NCI-H1694 (cell line): ENCODE measurements around the gene SLC6A11.

Experiments
- DNase-seq: peaks from one replicate; lab custom pipeline; 2025; lab: John Stamatoyannopoulos, UW

SLC6A11 gene

DNA sequence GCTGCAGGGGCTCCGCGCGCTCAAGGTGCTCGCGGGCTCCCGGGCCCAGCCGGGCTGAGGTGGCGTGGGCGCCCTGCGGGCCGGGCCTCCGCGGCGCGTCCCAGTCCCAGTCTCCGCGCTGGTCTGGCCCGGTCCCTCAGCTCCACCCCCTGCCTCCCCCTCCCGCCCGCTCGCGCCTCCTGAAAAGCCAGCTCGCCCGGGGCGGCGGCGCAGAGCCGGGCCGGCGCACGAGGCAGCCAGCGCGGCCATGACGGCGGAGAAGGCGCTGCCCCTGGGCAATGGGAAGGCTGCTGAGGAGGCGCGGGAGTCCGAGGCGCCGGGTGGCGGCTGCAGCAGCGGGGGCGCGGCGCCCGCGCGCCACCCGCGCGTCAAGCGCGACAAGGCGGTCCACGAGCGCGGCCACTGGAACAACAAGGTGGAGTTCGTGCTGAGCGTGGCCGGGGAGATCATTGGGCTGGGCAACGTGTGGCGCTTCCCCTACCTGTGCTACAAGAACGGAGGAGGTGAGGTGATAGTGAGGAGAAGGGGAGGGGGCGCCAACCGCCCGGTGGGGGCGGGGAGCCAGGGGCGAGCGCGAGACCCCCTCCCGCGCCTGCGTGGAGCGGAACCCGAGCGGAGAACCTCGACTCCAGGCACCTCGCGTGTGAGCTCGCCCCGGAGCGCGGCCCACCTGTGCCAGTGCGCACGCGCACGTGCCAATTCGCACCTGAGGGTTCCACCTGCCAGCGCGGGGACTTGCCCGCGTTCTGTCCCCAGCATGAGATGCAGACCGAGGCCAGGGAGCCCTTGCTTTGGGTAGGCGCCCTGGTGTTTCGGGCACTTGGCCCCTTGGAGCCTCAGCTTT is at the start of gene SLC6A11:
Gene SLC6A11 (plus strand): TSS at position 210 of the 844 bp plus-strand sequence. CDS start 38 bp downstream, at position 248.
- DNase-seq, result no peak

DNA sequence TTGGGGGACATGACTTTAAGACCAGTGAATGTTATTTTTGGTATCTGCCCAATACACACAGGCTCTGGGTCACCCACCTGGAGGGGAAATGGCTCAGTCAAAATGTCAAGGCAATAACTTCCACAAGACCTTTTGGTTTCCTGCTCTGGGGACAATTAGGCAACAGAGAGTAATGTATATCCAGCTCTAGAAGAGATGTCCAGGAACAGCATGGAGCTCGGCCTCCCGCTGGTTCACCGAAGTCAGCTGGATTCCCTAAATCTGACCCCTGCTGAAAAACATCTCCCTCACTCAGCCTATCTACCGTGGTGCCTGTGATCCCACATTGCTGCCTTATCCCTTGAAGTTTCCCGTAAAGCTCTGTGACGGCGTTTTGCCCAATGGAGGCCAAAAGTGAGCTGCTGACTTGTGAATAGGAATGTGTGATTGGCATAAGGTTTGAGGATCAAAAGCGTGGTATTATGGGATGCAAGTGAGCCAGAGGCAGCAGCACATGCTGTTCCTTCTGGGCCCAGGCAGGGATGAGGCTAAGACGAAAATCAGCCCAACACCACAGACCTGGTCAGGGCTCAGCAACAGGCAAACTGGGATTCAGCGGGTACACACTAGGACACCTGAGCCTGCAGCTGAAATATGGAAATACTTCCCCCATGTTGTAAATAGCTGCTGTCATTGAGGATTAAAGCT is 47.2 kb upstream of the SLC6A11 start:
- no peak for DNase-seq

DNA sequence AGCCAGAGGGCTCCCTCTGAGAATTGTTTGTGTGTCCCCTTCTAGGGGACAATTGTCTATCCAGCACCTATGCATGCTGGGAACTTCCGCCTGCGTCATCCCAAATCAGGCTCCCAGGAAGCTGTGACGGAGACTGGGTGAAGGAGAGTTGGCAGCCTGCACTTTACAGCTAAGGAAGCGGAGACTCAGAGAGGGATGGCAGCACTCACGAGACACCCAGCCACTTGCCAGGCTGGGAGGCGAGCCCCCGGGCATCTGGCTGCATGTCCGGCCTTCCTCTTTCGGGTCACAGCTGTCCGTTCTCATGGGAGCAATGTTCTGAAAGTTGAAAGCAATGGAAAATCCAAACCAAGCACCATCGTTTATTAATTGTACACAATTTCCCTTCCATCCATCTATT is 45.5 kb upstream of the SLC6A11 start:
- DNase-seq, result no peak

DNA sequence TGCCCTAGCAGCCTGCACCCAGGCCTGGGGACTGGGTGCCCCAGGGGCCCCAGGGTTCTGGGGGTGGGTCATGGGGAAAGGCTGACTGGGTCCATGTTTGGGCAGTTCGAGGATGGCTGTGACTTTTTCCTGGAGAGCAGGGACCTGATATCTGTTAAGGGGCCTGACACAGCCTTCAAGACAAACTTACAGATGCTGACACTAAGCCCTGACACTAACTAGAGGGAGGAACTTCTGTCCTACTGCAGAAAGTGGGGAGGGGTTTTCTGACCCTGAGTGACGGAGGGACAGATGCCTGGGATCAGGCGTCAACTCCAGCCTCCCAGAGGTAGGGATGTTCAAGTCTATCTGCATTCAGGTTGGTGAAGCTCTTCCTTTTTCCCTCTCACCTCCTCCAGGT is 45.0 kb upstream of the SLC6A11 start:
- DNase-seq, result no peak

DNA sequence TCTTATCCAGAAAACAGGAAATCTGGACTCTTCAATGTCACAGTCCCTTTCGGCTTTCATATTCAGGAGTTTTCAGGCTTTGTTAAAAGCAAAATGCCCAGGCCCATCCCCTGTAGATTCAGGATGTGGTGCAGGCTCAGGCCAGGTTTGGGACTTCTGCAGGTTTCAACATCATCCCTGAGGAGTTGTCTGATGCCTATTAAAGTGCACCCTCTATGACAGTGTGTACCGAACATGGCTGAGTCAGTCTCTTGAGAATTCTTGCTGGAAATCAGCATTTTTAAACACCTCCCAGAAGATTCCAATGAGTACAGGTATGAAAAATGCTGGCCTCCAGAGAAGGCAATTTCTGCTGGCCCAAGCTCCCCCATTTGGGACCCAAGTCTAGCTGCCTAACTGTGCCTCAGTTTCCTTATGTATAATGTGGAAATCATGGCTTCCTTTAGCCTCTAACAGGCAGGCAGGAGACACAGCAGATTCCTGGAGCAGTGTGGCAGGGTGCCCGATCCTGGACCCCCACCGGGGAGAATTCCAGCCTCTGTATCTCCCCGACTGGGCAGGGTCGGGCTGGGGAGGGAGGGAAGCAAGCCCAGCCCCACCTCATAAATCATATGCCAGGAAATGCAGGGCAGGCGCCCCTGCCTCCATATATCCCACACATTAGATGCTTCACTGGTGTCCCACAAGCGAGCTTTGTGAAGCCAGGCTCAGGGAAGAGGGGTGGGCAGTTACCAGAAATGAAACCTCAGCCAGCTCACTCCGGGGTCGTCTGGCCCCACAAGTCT is 44.4 kb upstream of the SLC6A11 start:
- no peak for DNase-seq

DNA sequence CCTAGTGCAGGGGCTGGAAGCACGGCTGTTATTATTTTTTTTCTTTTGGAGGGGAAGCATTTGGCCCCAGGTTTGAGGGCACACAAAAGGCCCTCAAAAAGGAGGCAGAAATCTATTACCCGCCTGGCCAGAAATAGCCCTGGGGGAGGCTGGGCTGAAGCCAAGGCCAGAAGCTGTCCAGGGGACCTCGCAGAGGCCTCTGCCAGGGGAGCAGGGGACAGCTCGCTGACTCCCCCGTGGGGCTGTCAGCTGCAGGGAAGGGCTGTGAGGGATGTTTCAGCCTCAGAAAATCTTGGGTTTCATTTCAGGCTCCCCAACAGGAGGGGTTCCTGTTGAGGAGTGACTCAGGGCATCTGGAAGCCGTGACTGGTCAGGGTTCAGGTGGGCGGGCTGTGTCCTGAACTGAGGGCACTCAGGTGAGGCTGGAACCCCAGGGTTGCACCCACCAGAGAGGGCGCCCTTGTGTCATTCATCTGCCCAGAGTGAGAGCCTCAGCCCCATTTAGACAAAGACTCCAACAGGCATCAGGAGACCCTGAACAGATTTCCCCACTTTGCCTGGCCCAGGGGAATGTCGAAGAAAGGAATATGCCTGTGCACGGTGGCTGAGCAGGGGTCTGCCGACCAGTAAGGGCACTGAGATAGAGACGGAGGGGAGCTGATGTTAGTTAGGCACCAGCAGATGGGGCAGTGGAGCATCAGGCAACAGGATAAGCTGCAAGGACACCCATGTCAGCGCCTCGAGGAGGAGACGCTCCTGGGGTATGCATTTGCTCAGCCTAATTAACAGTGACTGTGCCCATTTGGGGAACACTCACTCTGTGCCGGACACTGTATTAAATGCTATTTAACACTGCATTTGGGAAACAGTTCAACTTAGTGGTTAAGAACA is 43.5 kb upstream of the SLC6A11 start:
- no peak for DNase-seq

DNA sequence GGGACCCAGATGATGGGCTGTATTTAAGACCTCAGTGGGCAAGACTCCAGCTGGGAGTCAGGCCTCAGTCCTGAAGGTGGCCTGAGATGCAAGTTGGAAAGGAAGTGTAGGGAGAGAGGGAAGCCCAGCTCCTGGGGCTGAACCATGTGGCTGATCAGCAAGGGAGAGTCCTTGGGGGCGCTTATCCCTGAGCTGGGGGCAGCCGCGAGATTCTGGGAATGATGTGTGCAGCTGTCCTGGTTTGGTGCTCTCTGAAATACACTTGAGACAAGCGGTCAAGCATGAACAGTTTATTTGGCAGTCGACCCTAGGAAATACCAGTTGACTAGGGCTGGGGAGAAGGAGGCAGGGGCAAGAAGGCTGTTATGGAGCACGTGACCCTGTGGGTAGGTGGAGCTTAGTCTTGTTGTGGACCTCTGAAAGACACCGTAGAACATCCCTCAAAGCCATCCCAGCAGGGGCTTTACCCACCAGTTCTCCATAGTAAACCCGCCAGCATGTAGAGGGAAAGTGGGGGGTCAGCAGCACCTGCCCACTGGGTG is 41.8 kb upstream of the SLC6A11 start:
- no peak for DNase-seq

DNA sequence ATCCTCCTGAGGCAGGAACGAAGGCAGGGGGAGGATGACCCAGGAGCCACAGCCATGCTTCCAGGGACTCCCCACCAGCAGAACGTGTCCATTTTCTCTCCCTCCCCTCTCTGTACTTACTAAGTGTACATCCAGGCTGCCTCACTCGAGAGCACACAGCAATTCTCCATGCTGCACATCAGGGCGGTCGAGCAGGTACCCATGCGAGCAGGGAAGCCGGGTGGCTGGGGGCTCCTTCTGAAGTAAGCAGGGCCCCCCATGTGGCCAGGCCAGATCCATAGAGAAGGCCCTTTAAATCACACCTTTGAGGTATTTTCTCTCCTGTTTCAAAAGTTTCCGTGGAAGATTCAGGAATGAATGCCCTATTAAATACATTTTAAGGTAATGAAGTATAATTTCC is 41.2 kb upstream of the SLC6A11 start:
- DNase-seq, result no peak

DNA sequence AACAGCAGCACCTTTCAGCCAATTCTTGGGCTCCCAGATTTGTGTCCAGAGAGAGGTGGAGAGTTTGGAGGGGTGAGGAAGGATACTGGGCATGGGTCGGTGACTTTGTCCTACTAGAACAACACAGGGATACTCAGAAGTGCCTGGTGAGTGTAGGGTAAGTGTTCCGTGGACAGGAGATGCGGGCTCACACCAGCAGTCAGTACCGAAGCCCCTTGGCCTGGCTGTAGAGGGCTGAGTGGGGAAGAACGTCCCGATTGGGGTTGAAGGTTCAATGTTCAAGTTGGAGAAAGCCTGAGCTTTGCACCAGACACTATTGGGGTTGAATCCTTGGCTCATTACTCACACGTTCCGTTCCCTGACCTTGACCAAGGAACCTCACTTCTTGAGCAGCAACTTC is 40.8 kb upstream of the SLC6A11 start:
- no peak for DNase-seq

DNA sequence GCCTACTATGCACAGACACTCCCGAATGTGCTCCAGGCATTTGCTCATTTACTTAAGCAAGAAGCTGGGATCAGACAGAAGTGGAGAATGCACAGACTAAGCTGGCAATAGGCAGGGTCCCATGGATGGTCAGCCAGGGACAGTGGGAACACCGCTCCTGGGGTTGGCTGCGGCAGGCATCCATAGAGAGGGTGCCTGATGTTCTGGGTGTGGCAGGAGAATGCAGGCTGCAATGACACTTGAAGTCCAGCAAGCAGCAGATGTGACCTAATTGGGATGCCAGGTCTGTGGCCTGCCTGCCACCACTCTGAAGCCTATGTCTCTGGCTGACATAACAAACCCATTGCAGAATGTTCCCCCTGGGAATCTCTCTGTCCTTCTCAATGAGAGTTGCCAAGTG is 40.2 kb upstream of the SLC6A11 start:
- DNase-seq, result no peak

DNA sequence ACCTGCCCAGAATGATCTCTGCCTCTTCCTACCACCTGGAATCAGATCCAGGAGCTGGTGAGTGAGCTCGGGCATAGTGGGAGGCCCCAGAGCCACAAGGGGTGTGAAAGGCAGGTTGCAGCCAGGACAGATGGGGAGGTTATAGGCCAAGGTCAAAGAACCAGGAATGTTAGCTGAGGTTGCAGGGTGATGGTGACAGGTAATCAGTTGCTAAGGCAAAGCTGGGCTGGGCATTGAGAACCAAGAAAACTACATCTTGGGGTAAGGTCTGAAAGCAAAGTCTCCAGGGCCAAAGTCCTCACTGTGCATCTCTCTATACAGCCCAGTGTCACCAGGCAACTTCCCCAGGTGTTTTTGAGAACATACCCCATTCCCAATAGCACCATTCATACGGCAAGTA is 38.4 kb upstream of the SLC6A11 start:
- DNase-seq, result no peak

DNA sequence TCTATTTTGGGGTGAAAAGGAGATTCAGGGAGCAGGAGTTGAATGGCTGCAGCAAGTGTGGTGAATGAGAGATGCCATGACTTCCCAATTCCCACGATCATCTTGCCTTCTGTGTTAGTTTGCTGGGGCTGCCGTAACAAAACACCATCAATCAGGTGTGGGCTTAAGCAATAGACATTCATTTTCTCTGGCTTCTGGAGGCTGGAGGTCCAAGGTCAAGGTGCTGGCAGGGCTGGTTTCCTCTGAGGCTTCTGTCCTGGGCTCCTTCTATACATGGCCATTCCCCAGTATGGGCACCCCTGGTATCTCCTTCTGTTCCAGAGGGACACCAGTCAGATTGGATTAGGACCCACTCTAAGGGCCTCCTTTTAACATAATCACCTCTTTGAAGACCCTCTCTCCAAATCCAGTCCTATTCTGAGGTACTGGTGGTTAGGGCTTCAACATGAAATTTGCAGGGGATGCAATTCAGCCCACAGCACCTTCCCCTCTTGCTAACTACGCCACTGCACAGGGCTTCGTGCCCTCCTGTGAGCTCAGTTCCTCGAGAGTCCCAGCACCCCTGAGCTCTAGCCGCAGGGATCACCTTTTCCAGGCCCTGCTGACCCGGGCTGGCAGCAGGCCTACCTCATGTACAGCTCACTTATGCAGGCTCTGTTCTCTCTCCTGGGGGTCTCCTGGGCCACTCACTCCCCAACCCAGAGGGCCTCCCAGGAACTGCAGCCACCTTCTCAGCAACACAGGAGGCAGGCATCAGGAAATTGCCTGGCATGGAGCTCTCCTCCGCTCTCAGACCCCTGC is 37.3 kb upstream of the SLC6A11 start:
- no peak for DNase-seq

DNA sequence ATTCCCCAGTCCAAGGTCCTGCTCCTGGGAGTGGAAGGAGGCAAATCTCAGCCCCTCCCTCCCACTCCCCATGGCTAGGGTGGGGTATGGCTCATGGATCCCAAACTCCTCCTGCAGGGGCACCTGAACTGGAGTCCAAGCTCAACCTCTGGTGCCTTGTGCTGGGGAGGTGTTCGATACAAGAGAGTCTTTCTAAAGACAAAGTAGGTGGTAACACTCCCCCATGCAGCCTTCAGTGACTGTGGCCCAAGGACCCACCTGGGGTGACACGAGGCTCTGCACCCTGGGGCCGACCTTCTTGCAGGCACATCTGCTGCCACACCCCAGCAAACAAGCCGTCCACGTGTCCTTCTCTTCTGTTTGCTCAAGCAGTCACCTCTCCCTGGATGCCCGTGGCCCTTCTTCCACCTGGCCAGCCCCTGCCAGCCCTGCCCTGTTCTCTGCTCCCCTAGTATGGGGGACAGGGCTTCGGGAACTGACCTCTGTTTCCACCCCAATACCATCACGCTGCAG is 36.7 kb upstream of the SLC6A11 start:
- no peak for DNase-seq

DNA sequence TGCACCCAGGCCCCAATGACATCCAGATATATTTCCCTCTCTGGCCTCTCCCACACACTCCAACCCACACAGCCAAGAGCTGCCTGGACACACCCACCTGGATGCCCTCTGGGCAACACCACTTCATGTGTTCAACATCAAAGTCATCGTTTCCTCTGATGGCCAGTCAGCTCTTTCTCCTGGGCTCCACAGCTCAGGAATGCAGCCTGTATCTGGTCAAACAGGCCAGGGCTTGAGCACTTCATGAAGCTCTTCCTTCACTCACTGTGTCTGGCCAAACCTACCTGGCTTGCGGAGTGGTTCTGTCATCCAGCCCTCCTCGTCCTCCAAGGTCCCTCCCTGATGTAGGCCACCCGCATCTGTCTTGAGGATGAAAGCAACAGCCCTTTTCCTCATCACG is 35.8 kb upstream of the SLC6A11 start:
- no peak for DNase-seq

DNA sequence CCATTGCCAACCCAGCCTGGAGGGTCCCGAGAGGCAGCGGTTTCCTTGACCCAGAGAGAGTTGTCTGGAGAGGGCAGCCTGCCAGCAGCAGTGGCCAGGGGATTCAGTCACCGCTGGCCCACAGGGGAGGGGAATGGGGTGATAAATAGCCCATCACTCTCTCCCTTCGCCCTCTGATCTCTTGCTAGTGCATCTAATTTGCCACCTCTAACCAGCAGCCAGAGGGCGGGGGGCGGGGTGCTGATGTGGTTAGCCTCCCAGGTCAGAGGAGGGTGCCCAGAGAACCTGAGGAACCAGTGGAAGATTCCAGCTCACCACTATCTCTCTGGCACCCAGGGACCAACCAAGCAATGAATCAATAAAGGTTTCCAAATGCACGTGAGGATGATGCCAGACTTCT is 35.1 kb upstream of the SLC6A11 start:
- DNase-seq, result no peak

DNA sequence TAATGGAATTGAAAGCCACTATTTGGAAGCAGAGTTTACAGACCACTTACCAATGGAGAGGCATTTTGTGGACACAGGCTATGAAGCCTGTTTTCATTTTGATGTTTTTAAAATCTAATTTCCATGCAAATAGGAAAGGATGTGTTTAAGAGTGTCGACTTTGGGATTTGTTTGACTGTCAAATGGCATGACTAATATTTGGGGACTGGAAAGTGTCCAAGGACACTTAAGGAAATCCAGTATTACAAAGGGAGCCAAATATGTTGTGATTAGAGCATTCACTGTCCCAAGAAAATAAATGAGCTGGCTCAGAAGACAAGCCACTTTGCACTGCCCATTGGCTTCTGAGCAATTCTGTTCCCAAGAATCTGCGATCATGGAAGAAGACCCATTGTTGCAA is 34.0 kb upstream of the SLC6A11 start:
- DNase-seq, result no peak

DNA sequence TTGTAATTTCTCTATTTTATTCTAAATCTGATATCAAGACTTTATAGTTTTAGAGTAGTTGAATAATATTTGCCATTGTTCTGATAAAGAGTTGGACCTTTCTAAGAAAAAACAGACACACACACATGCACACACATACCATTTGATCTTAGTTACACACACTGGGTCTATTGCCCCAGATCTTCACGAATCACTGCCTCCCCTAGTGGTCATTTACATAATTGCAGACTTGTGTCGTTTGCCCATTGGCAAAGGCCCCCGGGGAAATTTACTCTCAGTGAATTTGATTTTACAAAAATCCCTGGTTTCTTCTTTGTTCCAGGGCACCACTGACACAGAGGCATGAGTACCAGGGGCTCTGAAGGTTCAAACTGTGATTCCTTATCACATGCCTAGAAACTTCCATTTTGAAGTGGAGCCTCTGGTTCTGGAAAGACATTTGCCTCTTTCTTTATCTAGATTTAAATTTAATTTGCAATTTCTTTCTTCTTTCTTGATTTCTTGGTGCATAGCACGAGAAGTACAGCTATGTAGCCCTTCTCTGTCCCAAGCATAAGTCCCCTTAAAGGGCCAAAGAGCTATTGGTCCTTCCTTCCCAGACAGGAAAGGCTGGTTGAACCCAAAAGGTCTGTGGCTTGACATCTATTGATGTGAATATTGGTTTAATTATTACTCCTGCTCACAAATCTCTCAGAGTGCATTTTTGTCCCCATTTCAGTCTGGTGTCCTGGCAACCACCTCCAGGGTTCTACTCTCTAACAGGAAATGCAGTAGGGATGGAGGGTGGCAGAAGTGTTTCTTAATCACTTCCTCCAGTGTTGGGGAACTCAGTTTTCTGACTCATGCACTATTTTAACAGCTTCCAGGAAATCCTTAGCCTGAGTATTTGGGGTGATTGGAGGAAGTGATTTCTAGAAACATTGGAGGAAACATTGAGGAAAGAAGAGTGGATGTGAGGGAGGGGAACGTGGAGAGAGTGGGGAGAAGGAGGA is 32.4 kb upstream of the SLC6A11 start:
- DNase-seq, result no peak

DNA sequence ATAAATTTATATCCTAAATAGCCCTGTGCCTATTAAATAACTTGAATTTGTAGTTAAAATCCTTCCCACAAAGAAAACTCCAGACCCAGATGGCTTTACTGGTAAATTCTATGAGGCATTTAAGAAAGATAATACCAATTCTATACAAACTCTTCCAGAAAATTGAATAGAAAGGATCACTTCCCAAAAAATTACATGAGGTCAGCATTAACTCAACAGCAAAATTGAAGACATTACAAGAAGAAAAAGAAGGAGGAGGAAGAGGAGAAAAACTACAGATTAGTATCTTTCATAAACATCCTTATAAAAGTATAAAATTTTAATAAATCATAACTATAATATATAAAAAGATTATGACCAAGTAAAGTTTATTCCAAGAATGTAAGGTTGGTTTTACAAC is 29.4 kb upstream of the SLC6A11 start:
- DNase-seq, result no peak

DNA sequence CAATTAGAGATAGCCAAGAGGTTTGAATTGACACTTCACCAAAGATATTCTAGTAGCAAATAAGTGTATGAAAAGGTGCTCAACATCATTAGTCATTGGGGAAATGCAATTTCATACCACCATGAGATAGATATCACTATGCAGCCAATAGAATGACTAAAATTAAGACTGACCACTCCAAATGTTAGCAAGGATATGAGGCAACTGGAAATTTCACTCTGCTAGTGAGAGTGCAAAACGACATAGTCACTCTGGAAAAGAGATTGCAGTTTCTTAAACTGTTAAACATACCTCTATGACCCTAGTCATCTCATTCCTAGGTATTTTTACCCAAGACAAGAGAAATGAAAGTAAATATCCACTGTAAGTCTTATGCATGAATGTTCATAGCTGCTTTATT is 27.6 kb upstream of the SLC6A11 start:
- DNase-seq, result no peak
